NCI-H510A (cell line): Measurements from ENCODE around the gene CD53.

ENCODE experiments used
- DNase-seq: peaks from one replicate; lab custom pipeline; 2025; lab: John Stamatoyannopoulos, UW

CD53 gene

DNA sequence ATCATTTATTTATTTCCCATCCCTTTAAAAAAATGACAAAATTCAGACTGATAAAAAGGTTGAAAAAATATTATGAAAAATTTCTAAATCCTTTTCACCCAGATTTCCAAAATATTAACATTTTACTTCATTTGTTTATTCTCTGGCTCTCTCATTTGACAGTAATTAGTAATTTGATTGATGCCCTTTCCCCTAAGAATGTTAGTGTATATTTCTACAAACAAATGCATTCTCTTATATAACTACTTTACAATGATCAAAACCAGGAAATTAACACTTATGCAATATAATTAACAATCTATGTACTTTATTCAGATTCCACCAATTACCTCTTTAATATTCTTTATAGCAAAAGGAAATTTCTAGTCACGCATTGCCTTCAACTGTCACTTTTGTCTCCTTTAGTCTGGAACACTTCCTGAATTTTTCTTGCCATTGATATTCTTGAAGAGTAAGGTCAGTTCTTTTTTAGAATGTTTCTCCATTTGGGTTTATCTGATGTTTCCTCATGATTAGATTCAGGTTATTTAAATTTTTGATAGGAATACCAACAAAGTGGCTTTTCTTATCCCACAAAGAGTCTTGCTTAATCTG lies 3.9 kb downstream of the CD53 start:
- no peak for DNase-seq

- DNase-seq: no peak
These were observed 4.4 kb downstream of the CD53 start for GRCh38 chr1:110877364-110877763.

GRCh38 chr1:110877776-110878175 lies 4.8 kb downstream of the CD53 start:
- no peak for DNase-seq

- no peak for DNase-seq
These were observed 5.6 kb downstream of the CD53 start for GRCh38 chr1:110878591-110878990.

DNA sequence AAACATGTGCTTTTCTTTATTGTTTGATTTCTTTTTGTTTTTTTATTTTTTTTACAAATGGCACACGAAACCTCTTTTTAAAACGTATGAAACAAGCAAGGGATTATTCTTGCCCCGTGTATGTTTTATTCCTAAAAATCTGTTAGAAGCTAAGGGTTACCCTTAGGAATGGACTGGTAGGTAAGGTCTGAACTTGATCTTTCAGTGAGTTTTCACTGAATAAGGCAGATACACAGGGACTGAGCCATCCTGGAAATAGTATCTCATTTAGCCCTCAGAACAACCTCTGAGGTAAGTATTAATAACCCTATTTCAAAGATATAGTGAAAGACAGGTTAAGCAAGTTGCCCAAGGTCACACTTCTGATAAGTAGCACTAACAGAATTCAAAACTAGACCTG lies 6.0 kb downstream of the CD53 start:
- no peak for DNase-seq

DNA sequence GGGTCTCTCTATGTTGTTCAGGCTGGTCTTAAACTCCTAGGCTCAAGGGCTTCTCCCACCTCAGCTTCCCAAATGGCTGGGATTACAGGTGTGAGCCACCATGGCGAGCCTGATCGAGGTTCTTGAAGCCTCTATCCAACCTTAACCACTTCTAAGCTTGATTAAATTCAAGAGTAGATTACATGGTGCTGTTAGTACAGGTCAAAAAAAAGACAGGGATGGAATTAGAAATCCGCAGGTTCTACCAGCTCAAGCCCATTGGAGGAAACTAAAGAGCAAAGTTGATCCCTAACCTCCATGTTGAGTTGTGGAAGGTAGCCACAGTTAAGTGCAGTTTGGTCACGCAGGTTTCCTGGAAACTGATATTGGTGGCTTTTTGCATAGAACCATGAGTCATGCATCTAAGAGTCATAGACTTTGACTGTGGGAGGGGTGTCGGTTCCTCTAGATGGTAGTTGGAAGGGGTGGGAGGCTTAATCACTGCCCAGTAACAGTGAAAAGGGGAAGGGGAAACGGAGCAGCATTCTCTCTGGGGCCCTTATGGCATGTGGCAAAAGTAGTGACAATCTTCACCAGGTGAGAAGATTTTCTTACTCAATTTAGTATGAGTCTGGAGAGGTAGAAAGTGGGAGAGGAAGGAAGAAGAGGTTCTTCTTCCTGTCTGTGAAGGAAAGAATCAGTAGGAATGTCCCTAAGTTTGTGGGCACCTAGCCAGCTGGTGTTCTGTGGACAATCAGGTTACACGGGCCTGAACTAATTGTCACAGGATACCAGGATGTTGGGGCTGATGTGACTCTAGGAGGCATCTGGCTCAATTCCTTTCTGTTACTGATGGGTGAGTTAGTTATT lies 7.0 kb downstream of the CD53 start:
- DNase-seq: no peak

GRCh38 chr1:110880708-110881374 lies 7.9 kb downstream of the CD53 start:
- no peak for DNase-seq

- no peak for DNase-seq
These were observed 15.1 kb downstream of the CD53 start for GRCh38 chr1:110888049-110888448.

- DNase-seq: no peak
These were observed 15.7 kb downstream of the CD53 start for GRCh38 chr1:110888641-110889040.

- DNase-seq: no peak
These were observed 17.7 kb downstream of the CD53 start for GRCh38 chr1:110890474-110891196.

DNA sequence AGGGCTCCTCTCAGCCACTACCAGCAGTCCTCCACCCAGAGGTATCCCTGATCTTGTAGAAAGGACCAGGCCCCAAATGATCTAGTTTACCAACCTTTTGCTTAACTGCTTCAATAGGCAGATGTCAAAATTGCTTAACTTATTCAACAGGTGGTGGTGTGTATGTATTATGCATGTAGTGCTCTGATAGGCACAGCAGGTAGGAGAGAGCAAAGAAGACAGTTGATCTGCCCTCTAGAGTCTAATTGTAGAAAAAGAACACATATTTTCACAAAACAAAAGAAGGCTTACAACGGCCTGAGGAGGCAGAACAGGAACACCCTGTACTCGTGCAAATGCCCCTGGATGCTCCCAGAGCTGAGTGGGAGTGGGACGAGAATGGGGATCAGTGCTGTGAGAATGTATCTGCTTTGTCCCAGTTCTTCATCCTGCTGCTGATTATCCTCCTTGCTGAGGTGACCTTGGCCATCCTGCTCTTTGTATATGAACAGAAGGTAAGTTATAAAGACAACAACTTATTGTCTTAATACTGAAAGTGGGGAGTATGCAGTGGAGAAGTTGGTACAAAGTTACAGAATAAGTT lies 21.1 kb downstream of the CD53 start:
- DNase-seq: no peak

DNA sequence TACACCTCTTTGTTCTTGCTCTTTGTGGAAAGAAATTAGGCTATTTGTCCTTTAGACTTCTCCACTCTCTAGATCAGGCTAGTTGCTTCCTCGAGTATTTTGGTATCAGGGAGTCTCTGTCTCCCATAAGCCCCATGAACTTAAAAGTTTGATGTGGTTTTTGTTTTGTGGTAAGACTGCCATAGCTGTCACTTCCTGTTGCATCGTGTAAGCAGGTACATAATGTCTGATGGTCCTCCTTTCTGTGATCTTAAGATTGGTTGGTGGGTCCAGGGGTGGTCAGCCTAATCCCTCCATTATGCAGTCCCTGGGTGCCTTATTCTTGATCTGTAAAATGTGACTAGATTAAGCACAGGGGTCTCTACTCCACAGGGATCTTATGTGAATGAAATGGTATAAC lies 23.1 kb downstream of the CD53 start:
- no peak for DNase-seq

DNA sequence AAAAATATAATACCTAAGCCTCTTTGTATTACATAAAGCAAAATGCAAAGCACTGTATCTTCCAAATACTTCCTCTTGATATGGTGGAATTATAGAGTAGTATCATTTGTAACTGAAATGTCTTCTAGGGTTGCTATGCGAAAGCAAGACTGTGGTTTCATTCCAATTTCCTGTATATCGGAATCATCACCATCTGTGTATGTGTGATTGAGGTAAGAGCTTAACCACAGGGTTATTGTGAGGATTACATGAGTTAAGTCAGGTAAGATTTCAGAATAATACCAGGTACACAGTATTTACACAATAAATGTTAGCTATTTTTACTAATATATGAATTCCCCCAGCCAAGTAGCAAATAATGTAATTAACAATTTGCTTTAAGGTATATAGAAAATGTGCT lies 24.7 kb downstream of the CD53 start:
- no peak for DNase-seq

GRCh38 chr1:110898734-110899457 lies 25.9 kb downstream of the CD53 start:
- no peak for DNase-seq

DNA sequence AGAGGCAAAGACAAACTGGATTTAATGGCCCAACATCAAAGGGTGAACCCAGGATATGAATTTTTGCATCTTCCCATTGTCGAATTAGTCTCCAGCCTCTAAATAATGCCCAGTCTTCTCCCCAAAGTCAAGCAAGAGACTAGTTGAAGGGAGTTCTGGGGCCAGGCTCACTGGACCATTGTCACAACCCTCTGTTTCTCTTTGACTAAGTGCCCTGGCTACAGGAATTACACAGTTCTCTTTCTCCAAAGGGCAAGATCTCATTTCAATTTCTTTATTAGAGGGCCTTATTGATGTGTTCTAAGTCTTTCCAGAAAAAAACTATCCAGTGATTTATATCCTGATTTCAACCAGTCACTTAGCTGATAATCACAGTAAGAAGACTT lies 26.5 kb downstream of the CD53 start:
- DNase-seq: no peak

DNA sequence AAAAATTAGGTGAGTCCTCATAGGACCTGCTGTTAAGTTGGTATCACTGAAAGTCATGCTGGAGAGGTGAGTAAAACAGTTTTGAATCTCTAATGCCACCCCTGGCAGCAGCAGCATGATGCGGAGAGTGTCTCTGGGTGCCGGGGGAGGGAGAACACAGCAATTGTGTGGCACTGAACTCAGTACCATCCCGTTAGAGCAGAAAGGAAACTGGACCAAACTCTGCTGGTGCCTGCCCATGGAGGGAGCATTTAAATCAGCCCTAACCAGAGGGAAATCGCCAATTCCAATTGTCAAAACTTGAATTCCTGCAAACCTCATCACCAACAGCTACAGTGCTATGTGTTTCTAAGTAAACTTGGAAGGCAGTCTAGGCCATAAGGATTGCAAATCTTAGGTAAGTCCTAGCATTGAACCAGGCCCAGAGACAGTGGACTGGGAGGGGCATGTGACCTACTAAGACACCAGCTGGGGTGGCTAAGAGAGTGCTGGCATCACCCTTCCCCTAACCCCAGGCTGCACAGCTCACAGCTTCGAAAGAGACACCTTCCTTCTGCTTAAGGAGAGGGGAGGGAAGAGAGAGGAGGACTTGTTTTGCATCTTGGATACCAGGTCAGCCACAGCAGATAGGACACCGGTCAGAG lies 30.0 kb downstream of the CD53 start:
- no peak for DNase-seq

GRCh38 chr1:110903853-110904500 lies 31.0 kb downstream of the CD53 start:
- no peak for DNase-seq

- no peak for DNase-seq
These were observed 39.8 kb downstream of the CD53 start for GRCh38 chr1:110912784-110913183.

DNA sequence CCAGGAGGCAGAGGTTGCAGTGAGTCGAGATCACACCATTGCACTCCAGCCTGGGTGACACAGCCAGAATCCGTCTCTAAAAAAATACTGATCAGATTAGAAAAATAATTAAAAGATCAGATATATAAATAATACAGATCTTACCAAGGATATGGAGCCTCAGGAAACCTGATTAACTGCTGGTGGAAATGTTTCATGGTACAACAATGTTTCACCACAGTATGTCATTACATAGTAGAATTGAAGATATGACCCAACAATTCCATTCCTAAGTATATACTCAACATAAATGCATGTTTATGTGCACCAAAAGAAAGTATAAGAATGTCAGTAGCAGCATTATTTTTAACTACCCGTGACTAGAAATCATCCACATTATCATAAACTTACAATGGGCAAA lies 41.7 kb downstream of the CD53 start:
- DNase-seq: no peak

GRCh38 chr1:110915804-110916203 lies 42.9 kb downstream of the CD53 start:
- no peak for DNase-seq

DNA sequence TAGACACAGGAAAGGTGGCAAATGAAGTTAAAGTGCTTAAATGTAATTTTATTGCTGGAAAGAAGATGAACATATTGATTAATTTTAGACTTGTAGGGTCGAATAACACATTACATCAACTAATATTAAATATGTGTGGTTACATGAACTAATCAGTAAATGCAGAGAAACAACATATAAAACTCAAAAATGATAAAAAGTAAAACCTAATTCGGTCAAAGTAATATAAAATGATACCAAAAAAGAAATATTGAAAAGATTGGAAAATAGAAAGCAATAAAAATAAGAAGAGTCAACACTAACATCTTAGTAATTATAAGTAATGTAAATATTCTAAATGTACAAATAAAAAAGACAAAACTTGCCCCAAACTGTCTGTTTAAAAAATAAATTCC lies 43.3 kb downstream of the CD53 start:
- DNase-seq: no peak
